Uterus (tissue), 2 donors: Measurements from ENCODE around the gene KLHDC10.

Experiments
- CTCF ChIP-seq, 4 experiments: fragments of 200-600 bp in 2 of 4; fragments of 450-650 bp in 2 of 4; sonication (generic) in 2 of 4; IDR thresholded peaks; one replicate each; pipeline ENCODE4 v1.5.1; 2016 to 2019; ENCODE audit warnings: antibody characterized with exemption in 4 of 4, mild to moderate bottlenecking in 2 of 4, moderate library complexity in 1 of 4
- POLR2A ChIP-seq, 2 donors: fragments of 450-650 bp; IDR thresholded peaks; one replicate each; pipeline ENCODE4 v1.6.1; 2016; ENCODE audit warnings: antibody characterized with exemption in 2 of 2, mild to moderate bottlenecking in 1 of 2, moderate library complexity in 1 of 2

GRCh38 chr7:130160023-130160422, 89.7 kb downstream of the KLHDC10 start:
- no peak for TF ChIP-seq CTCF (IDR thresholded peaks at IDR 0.05)
- TF ChIP-seq POLR2A (IDR thresholded peaks at IDR 0.05), result no peak
